HepG2 (cell line): ENCODE data around the gene CRYM. TPM values are rescaled to one million over a fixed set of nuclear protein-coding genes. Genes with fewer than 3 reads are reported as not detected.

Source experiments
- ARNT ChIP-seq: fragments of 450-650 bp; IDR thresholded peaks from 2 replicates; pipeline ENCODE4 v1.6.1; 2017
- HNF1B ChIP-seq: sonication (generic); formaldehyde crosslinking; IDR thresholded peaks from 2 replicates; pipeline ENCODE4 v1.5.1; 2020; ENCODE audit warnings: mild to moderate bottlenecking, moderate library complexity, missing genetic modification reagents
- ZNF282 ChIP-seq: fragments of 450-650 bp; IDR thresholded peaks from 2 replicates; pipeline ENCODE4 v1.6.1; 2018; ENCODE audit not compliant: partially characterized antibody
- ZNF687 ChIP-seq: sonication (generic); formaldehyde crosslinking; IDR thresholded peaks from 2 replicates; pipeline ENCODE4 v1.5.1; 2020; ENCODE audit warnings: mild to moderate bottlenecking, missing genetic modification reagents, moderate library complexity
- ZNF83 ChIP-seq: sonication (generic); formaldehyde crosslinking; IDR thresholded peaks from 2 replicates; pipeline ENCODE4 v1.4.0; 2020; ENCODE audit warnings: missing genetic modification reagents, mild to moderate bottlenecking, borderline replicate concordance
- polyA plus RNA-seq, 8 experiments: library from polyadenylated mRNA; depleted of rRNA in 3 of 8; stranded (reverse) in 7 of 8; unstranded in 1 of 8; fragments of >200 nt; fragmentation: Illumina TruSeq in 4 of 8; extraction: Trizol in 4 of 8; gene quantifications; 2 replicates each; pipeline versions ENCODE4 v1.2.1 to v1.2.3, GENCODE V29; 2011 to 2016; ENCODE audit warnings: low read depth in 4 of 8, missing spikeins in 1 of 8, mixed read lengths in 1 of 8; ENCODE audit not compliant: insufficient read depth in 1 of 8
- total RNA-seq, 5 experiments: library from RNA; depleted of rRNA; stranded (reverse); fragments of >200 nt; fragmentation: Illumina TruSeq; extraction: Trizol; gene quantifications; 2 replicates each; pipeline ENCODE4 v1.2.3, GENCODE V29; 2016; ENCODE audit warnings: low read depth in 1 of 5
- TF ChIP-seq, protein P1 (sequence below): sonication (generic); formaldehyde crosslinking; IDR thresholded peaks from 2 replicates; pipeline ENCODE4 v1.8.1; 2023; ENCODE audit warnings: mild to moderate bottlenecking, missing genetic modification reagents

CRYM gene
- total and polyA plus RNA-seq, 2 of the 13 experiments (the other 11 are each of a cell fraction or from before 2014, with no cell fraction given): 1.9 to 2.2 TPM

GRCh38 chr16:21277927-21278706, at the start of gene CRYM (continued):
- peak; percentile 71; the same call in 1 of the 2 replicates for TF ChIP-seq ZNF83 (CRISPR knock-in tag)
- TF ChIP-seq ZNF282: no peak
- TF ChIP-seq ARNT: no peak
- peak; percentile 80 for TF ChIP-seq HNF1B (CRISPR knock-in tag)
- peak; percentile 85 for TF ChIP-seq ZNF687 (CRISPR knock-in tag)
- TF ChIP-seq, protein P1, sequence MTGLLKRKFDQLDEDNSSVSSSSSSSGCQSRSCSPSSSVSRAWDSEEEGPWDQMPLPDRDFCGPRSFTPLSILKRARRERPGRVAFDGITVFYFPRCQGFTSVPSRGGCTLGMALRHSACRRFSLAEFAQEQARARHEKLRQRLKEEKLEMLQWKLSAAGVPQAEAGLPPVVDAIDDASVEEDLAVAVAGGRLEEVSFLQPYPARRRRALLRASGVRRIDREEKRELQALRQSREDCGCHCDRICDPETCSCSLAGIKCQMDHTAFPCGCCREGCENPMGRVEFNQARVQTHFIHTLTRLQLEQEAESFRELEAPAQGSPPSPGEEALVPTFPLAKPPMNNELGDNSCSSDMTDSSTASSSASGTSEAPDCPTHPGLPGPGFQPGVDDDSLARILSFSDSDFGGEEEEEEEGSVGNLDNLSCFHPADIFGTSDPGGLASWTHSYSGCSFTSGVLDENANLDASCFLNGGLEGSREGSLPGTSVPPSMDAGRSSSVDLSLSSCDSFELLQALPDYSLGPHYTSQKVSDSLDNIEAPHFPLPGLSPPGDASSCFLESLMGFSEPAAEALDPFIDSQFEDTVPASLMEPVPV: no peak
